Motor neuron (in vitro differentiated cells): ENCODE data around the gene DPYSL4. TPM values are rescaled to one million over a fixed set of nuclear protein-coding genes. Genes with fewer than 3 reads are reported as not detected.

ENCODE experiments used
- ATAC-seq, 8 experiments: fragments of 200-7000 bp; cut with Tn5 transposase; replicated peaks in 6 of 8; 2 replicates each; pipeline ENCODE4 v1.8.0; 2021; ENCODE audit warnings: mild to moderate bottlenecking in 8 of 8, moderate library complexity in 8 of 8
- H3K27ac ChIP-seq, 2 donors: fragments of 250-450 bp; sonication (Bioruptor Pico); 2 replicates each; pipeline ENCODE4 v1.9.0; 2021; ENCODE audit warnings: antibody characterized with exemption in 2 of 2, mild to moderate bottlenecking in 2 of 2, moderate library complexity in 1 of 2
- H3K4me1 ChIP-seq, 2 donors: fragments of 250-450 bp; sonication (Bioruptor Pico); replicated peaks in 1 of 2; 2 replicates each; pipeline ENCODE4 v1.6.1; 2021; ENCODE audit warnings: antibody characterized with exemption in 2 of 2, mild to moderate bottlenecking in 2 of 2, moderate library complexity in 1 of 2
- H3K4me3 ChIP-seq, 5 donors: fragments of 250-450 bp; sonication (Bioruptor Pico); 2 replicates each; pipeline ENCODE4 v1.9.0; 2021; ENCODE audit warnings: antibody characterized with exemption in 5 of 5, mild to moderate bottlenecking in 5 of 5, moderate library complexity in 4 of 5
- WGBS, 10 experiments: fragments of 450-650 bp; shearing (Covaris generic); methylation state at CpG; one replicate each; pipeline ENCODE4 v1.0.0; 2022; 5-methylcytosine and 5-hydroxymethylcytosine counted together
- in situ Hi-C, 9 experiments: fragments of 400-800 bp; cut with MboI; loops; one replicate each; pipeline ENCODE4 v1.15.0; 2021; ENCODE audit warnings: low sequenced_read_pairs in 9 of 9, low pct_unique_long_range_greater_than_20kb in 2 of 9; ENCODE audit not compliant: unreplicated experiment in 9 of 9
- total RNA-seq, 8 experiments: library from RNA; unstranded; fragments of 300-600 nt; gene quantifications; 2 replicates each; pipeline versions ENCODE4 v1.2.3 to v1.2.4, GENCODE V29; 2022

DPYSL4 gene
- total RNA-seq, 8 experiments from 2014 or later = 0.56 to 181 (median 50.9) TPM

GRCh38 chr10:132200344-132201110 is 13.8 kb downstream of the DPYSL4 start:
- no peak for ATAC-seq
- 75 to 97% (median 95%) methylated on average over 4 to 13 of the region's 35 CpGs; no CpG with 5 or more reads in 7 of the 10 experiments for WGBS, 10 experiments
- no peaks in the 10 kb centered on the region for H3K4me1 ChIP-seq
- no peak overlapping the region for H3K4me3 ChIP-seq
- H3K27ac ChIP-seq = no peak overlapping the region
- in situ Hi-C loops = loop anchor here in 6 of 9 experiments (25.0 kb wide), 3 partner anchors 137 to 437 kb away; partner anchors contain the start of gene LRRC27 (in 3 of the 6)

GRCh38 chr10:132201111-132201969 is 14.6 kb downstream of the DPYSL4 start:
- Histone ChIP-seq H3K27ac (no peak overlapping the region), H3K4me3 (no peak overlapping the region), H3K4me1 (no peaks in the 10 kb centered on the region)
- 70 to 100% (median 92%) methylated on average over 1 to 7 of the region's 35 CpGs; no CpG with 5 or more reads in 3 of the 10 experiments for WGBS, 10 experiments
- in situ Hi-C loops = loop anchor here in 6 of 9 experiments (25.0 kb wide), 3 partner anchors 136 to 436 kb away; partner anchors contain the start of gene LRRC27 (in 3 of the 6)
- ATAC-seq = no peak

- Histone ChIP-seq H3K27ac (no peak overlapping the region), H3K4me3 (no peak overlapping the region), H3K4me1 (no peaks in the 10 kb centered on the region)
- WGBS, 10 experiments = 59 to 100% (median 90%) methylated on average over 1 to 13 of the region's 48 CpGs; no CpG with 5 or more reads in 6 of the 10 experiments
- no peak for ATAC-seq
- in situ Hi-C loops = loop anchor here in 6 of 9 experiments (25.0 kb wide), 3 partner anchors 135 to 435 kb away; partner anchors contain the start of gene LRRC27 (in 3 of the 6)
These were observed 15.6 kb downstream of the DPYSL4 start for GRCh38 chr10:132202070-132202970.

- Histone ChIP-seq H3K27ac (no peak overlapping the region), H3K4me3 (no peak overlapping the region), H3K4me1 (no peaks in the 10 kb centered on the region)
- in situ Hi-C loops = loop anchor here in 6 of 9 experiments (25.0 kb wide), 3 partner anchors 134 to 434 kb away; partner anchors contain the start of gene LRRC27 (in 3 of the 6)
- ATAC-seq = no peak
- 80 to 100% (median 98%) methylated on average over 1 to 6 of the region's 34 CpGs; no CpG with 5 or more reads in 6 of the 10 experiments for WGBS, 10 experiments
These were observed 16.7 kb downstream of the DPYSL4 start for GRCh38 chr10:132203256-132204077.

- Histone ChIP-seq H3K4me1 (no peaks in the 10 kb centered on the region), H3K4me3 (no peak overlapping the region), H3K27ac (no peak overlapping the region)
- WGBS, 10 experiments = 80 to 84% methylated on average over 1 to 12 of the region's 20 CpGs; no CpG with 5 or more reads in 8 of the 10 experiments
- no peak for ATAC-seq
- in situ Hi-C loops = loop anchor here in 6 of 9 experiments (25.0 kb wide), 3 partner anchors 133 to 433 kb away; partner anchors contain the start of gene LRRC27 (in 3 of the 6)
These were observed 17.5 kb downstream of the DPYSL4 start for GRCh38 chr10:132204078-132204780.

GRCh38 chr10:132204781-132205473 is 18.2 kb downstream of the DPYSL4 start:
- Histone ChIP-seq H3K4me3 (no peak overlapping the region), H3K27ac (no peak overlapping the region), H3K4me1 (no peaks in the 10 kb centered on the region)
- 80 to 100% (median 99%) methylated on average over 1 to 7 of the region's 28 CpGs; no CpG with 5 or more reads in 6 of the 10 experiments for WGBS, 10 experiments
- ATAC-seq = peak in 1 of 8 experiments; percentile 1
- in situ Hi-C loops = loop anchor here in 6 of 9 experiments (25.0 kb wide), 3 partner anchors 132 to 432 kb away; partner anchors contain the start of gene LRRC27 (in 3 of the 6)

GRCh38 chr10:132205650-132206376 is 19.1 kb downstream of the DPYSL4 start:
- peak in 2 of 8 experiments; percentile 12 to 25 for ATAC-seq
- in situ Hi-C loops = loop anchor here in 6 of 9 experiments (25.0 kb wide), 3 partner anchors 131 to 431 kb away; partner anchors contain the start of gene LRRC27 (in 3 of the 6)

GRCh38 chr10:132206377-132206745 is 19.6 kb downstream of the DPYSL4 start:
- in situ Hi-C loops = loop anchor here in 6 of 9 experiments (25.0 kb wide), 3 partner anchors 131 to 431 kb away; partner anchors contain the start of gene LRRC27 (in 3 of the 6)
- H3K4me1 ChIP-seq = no peaks in the 10 kb centered on the region
- WGBS, 10 experiments = 83 to 100% (median 90%) methylated on average over 1 to 2 of the region's 11 CpGs; no CpG with 5 or more reads in 7 of the 10 experiments
- no peak overlapping the region for H3K27ac ChIP-seq
- H3K4me3 ChIP-seq = no peak overlapping the region
- no peak for ATAC-seq

More at GRCh38 chr10:132205650-132206376, 19.1 kb downstream of the DPYSL4 start:
- 73 to 91% (median 79%) methylated on average over 2 to 8 of the region's 37 CpGs; no CpG with 5 or more reads in 6 of the 10 experiments for WGBS, 10 experiments
- Histone ChIP-seq H3K4me1 (no peaks in the 10 kb centered on the region), H3K27ac (no peak overlapping the region), H3K4me3 (no peak overlapping the region)

- no peak overlapping the region for H3K27ac ChIP-seq
- WGBS, 10 experiments = 83 to 97% methylated on average over 1 to 5 of the region's 29 CpGs; no CpG with 5 or more reads in 8 of the 10 experiments
- in situ Hi-C loops = loop anchor here in 6 of 9 experiments (25.0 kb wide), 3 partner anchors 130 to 430 kb away; partner anchors contain the start of gene LRRC27 (in 3 of the 6)
- H3K4me3 ChIP-seq = no peak overlapping the region
- no peaks in the 10 kb centered on the region for H3K4me1 ChIP-seq
- ATAC-seq = no peak
These were observed 20.2 kb downstream of the DPYSL4 start for GRCh38 chr10:132206806-132207535.
